Activated CD8-positive, alpha-beta memory T cell treated with anti-CD3 and anti-CD28 coated beads, Interleukin-2, amount 10 ng/mL, durations not matched to agents 7 days and 5 days (primary cell): ENCODE data around the gene PLCH1. TPM values are rescaled to one million over a fixed set of nuclear protein-coding genes. Genes with fewer than 3 reads are reported as not detected.

Experiments
- ATAC-seq: fragments of 150-1000 bp; cut with Tn5 transposase; one replicate; pipeline ENCODE4 v1.10.0; 2021; ENCODE audit warnings: moderate library complexity
- CTCF ChIA-PET: fragments of 350-600 bp; sonication (Branson Sonifier 250); formaldehyde crosslinking; loops from one replicate; lab custom pipeline; 2021; ENCODE audit warnings: antibody characterized with exemption; lab: Charles Lee
- DNase-seq: peaks from one replicate; pipeline ENCODE4 v3.0.0-alpha.2; 2020
- H3K27ac Mint-ChIP-seq: one replicate; pipeline ENCODE4 v1.8.0; 2021; ENCODE audit warnings: mild to moderate bottlenecking, mixed read lengths
- H3K27me3 Mint-ChIP-seq: one replicate; pipeline ENCODE4 v1.8.0; 2021; ENCODE audit warnings: mixed read lengths
- H3K36me3 Mint-ChIP-seq: one replicate; pipeline ENCODE4 v1.8.0; 2021; ENCODE audit warnings: mild to moderate bottlenecking, mixed read lengths
- H3K4me1 Mint-ChIP-seq: one replicate; pipeline ENCODE4 v1.8.0; 2021; ENCODE audit warnings: mixed read lengths
- H3K4me3 Mint-ChIP-seq: one replicate; pipeline ENCODE4 v1.8.0; 2021; ENCODE audit warnings: mild to moderate bottlenecking, moderate library complexity, mixed read lengths
- H3K9me3 Mint-ChIP-seq: one replicate; pipeline ENCODE4 v1.8.0; 2022; ENCODE audit warnings: low read depth, mixed read lengths
- total RNA-seq, 2 experiments: library from RNA; stranded (reverse); gene quantifications; one replicate each; pipeline ENCODE4 v1.2.3, GENCODE V29; 2021

PLCH1 gene
- total RNA-seq, 2 experiments from 2014 or later: 0.26 to 0.58 TPM

- H3K4me3 Mint-ChIP-seq: no peak overlapping the region
- H3K27ac Mint-ChIP-seq: no peak overlapping the region
- H3K4me1 Mint-ChIP-seq: no peaks in the 10 kb centered on the region
- no peak for DNase-seq
- CTCF ChIA-PET: interaction anchor here (0.5 to 2.9 kb wide), 11 partner anchors 9 to 498 kb away, joined by 3 to 28 read pairs (median 3); partner anchors contain the start of gene C3orf33
- peak; percentile 45 for ATAC-seq
- peaks cover 7% of the 10 kb centered on the region for H3K27me3 Mint-ChIP-seq
- no peaks in the 10 kb centered on the region for H3K36me3 Mint-ChIP-seq
- H3K9me3 Mint-ChIP-seq: no peaks in the 10 kb centered on the region
These were observed 42.9 kb downstream of the PLCH1 start for GRCh38 chr3:155701882-155702465.

GRCh38 chr3:155697542-155697941 is 47.3 kb downstream of the PLCH1 start:
- no peak overlapping the region for H3K27ac Mint-ChIP-seq
- no peaks in the 10 kb centered on the region for H3K4me1 Mint-ChIP-seq
- H3K27me3 Mint-ChIP-seq: peaks cover 9% of the 10 kb centered on the region
- CTCF ChIA-PET: no interaction called here
- H3K36me3 Mint-ChIP-seq: no peaks in the 10 kb centered on the region
- H3K9me3 Mint-ChIP-seq: no peaks in the 10 kb centered on the region
- DNase-seq (no peak), ATAC-seq (no peak)
- no peak overlapping the region for H3K4me3 Mint-ChIP-seq

GRCh38 chr3:155690921-155691320 is 54.0 kb downstream of the PLCH1 start:
- ATAC-seq: no peak
- DNase-seq: no peak
- H3K27ac Mint-ChIP-seq: no peak overlapping the region
- H3K9me3 Mint-ChIP-seq: no peaks in the 10 kb centered on the region
- no peaks in the 10 kb centered on the region for H3K4me1 Mint-ChIP-seq
- CTCF ChIA-PET: no interaction called here
- no peaks in the 10 kb centered on the region for H3K36me3 Mint-ChIP-seq
- H3K4me3 Mint-ChIP-seq: no peak overlapping the region
- peaks cover 8% of the 10 kb centered on the region for H3K27me3 Mint-ChIP-seq

GRCh38 chr3:155688481-155688880 is 56.4 kb downstream of the PLCH1 start:
- Mint-ChIP-seq H3K4me1 (no peaks in the 10 kb centered on the region), H3K36me3 (no peaks in the 10 kb centered on the region), H3K4me3 (no peak overlapping the region), H3K27ac (no peak overlapping the region), H3K9me3 (no peaks in the 10 kb centered on the region), H3K27me3 (peaks cover 8% of the 10 kb centered on the region)
- DNase-seq: no peak
- CTCF ChIA-PET: interaction anchor here (1.4 kb wide), 1 partner anchor 13 kb away, joined by 3 read pairs; no protein-coding TSS in a partner anchor
- ATAC-seq: no peak

- Mint-ChIP-seq H3K4me1 (no peaks in the 10 kb centered on the region), H3K27me3 (peaks cover 19% of the 10 kb centered on the region), H3K4me3 (no peak overlapping the region), H3K27ac (no peak overlapping the region), H3K36me3 (no peaks in the 10 kb centered on the region), H3K9me3 (no peaks in the 10 kb centered on the region)
- ATAC-seq (no peak), DNase-seq (no peak)
- CTCF ChIA-PET: interaction anchor here (1.6 kb wide), 1 partner anchor 19 kb away, joined by 5 read pairs; no protein-coding TSS in a partner anchor
These were observed 61.5 kb downstream of the PLCH1 start for GRCh38 chr3:155683344-155683720.

GRCh38 chr3:155682426-155683343 is 62.2 kb downstream of the PLCH1 start:
- Mint-ChIP-seq H3K4me1 (no peaks in the 10 kb centered on the region), H3K27me3 (peaks cover 18% of the 10 kb centered on the region), H3K27ac (no peak overlapping the region), H3K36me3 (no peaks in the 10 kb centered on the region), H3K9me3 (no peaks in the 10 kb centered on the region), H3K4me3 (no peak overlapping the region)
- no peak for DNase-seq
- no peak for ATAC-seq
- CTCF ChIA-PET: interaction anchor here (1.6 kb wide), 1 partner anchor 19 kb away, joined by 5 read pairs; no protein-coding TSS in a partner anchor

GRCh38 chr3:155676252-155676981 is 68.5 kb downstream of the PLCH1 start:
- Mint-ChIP-seq H3K27ac (no peak overlapping the region), H3K27me3 (peaks cover 21% of the 10 kb centered on the region), H3K9me3 (no peaks in the 10 kb centered on the region), H3K36me3 (no peaks in the 10 kb centered on the region), H3K4me1 (no peaks in the 10 kb centered on the region), H3K4me3 (no peak overlapping the region)
- ATAC-seq (no peak), DNase-seq (no peak)
- CTCF ChIA-PET: no interaction called here

GRCh38 chr3:155675094-155675493 is 69.8 kb downstream of the PLCH1 start:
- Mint-ChIP-seq H3K4me1 (no peaks in the 10 kb centered on the region), H3K36me3 (no peaks in the 10 kb centered on the region), H3K9me3 (no peaks in the 10 kb centered on the region), H3K27me3 (peaks cover 21% of the 10 kb centered on the region), H3K27ac (no peak overlapping the region), H3K4me3 (no peak overlapping the region)
- CTCF ChIA-PET: no interaction called here
- DNase-seq: no peak
- no peak for ATAC-seq

GRCh38 chr3:155673421-155673820 is 71.5 kb downstream of the PLCH1 start:
- H3K4me3 Mint-ChIP-seq: no peak overlapping the region
- H3K27me3 Mint-ChIP-seq: peaks cover 21% of the 10 kb centered on the region
- no peak overlapping the region for H3K27ac Mint-ChIP-seq
- H3K9me3 Mint-ChIP-seq: no peaks in the 10 kb centered on the region
- DNase-seq (no peak), ATAC-seq (no peak)
- no peaks in the 10 kb centered on the region for H3K4me1 Mint-ChIP-seq
- H3K36me3 Mint-ChIP-seq: no peaks in the 10 kb centered on the region
- CTCF ChIA-PET: no interaction called here

GRCh38 chr3:155670335-155670734 is 74.5 kb downstream of the PLCH1 start:
- ATAC-seq: no peak
- Mint-ChIP-seq H3K27ac (no peak overlapping the region), H3K36me3 (no peaks in the 10 kb centered on the region), H3K4me1 (no peaks in the 10 kb centered on the region), H3K9me3 (no peaks in the 10 kb centered on the region), H3K4me3 (no peak overlapping the region), H3K27me3 (peaks cover 23% of the 10 kb centered on the region)
- DNase-seq: no peak
- CTCF ChIA-PET: no interaction called here

GRCh38 chr3:155667988-155668387 is 76.9 kb downstream of the PLCH1 start:
- CTCF ChIA-PET: no interaction called here
- no peak for DNase-seq
- Mint-ChIP-seq H3K4me1 (no peaks in the 10 kb centered on the region), H3K27ac (no peak overlapping the region), H3K27me3 (peaks cover 22% of the 10 kb centered on the region), H3K9me3 (no peaks in the 10 kb centered on the region), H3K36me3 (no peaks in the 10 kb centered on the region), H3K4me3 (no peak overlapping the region)
- no peak for ATAC-seq

GRCh38 chr3:155664925-155665695 is 79.8 kb downstream of the PLCH1 start:
- H3K9me3 Mint-ChIP-seq: no peaks in the 10 kb centered on the region
- no peak overlapping the region for H3K27ac Mint-ChIP-seq
- H3K27me3 Mint-ChIP-seq: peaks cover 20% of the 10 kb centered on the region
- ATAC-seq (no peak), DNase-seq (no peak)
- CTCF ChIA-PET: no interaction called here
- no peaks in the 10 kb centered on the region for H3K36me3 Mint-ChIP-seq
- no peak overlapping the region for H3K4me3 Mint-ChIP-seq
- no peaks in the 10 kb centered on the region for H3K4me1 Mint-ChIP-seq
